Adrenal gland (tissue), 12 donors: ENCODE data around the gene ABCC2. TPM values are rescaled to one million over a fixed set of nuclear protein-coding genes. Genes with fewer than 3 reads are reported as not detected.
"Not testable (repeated sequence)": the region's sequence is repeated elsewhere in the genome, so short reads cannot be mapped to it uniquely, and the experiment has no call there.

ENCODE experiments used
- DNase-seq, 7 donors: peaks; one replicate each; pipeline ENCODE4 v3.0.0-alpha.2; 2019 to 2020
- H3K27ac ChIP-seq, 5 donors: fragments of 200-600 bp; sonication (generic) in 4 of 5; 1 replicate in 3 of 5; 2 replicates in 2 of 5; pipeline versions ENCODE4 v1.5.1 to v1.8.0; 2016 to 2020; ENCODE audit warnings: mild to moderate bottlenecking in 1 of 5
- H3K27me3 ChIP-seq: fragments of 200-600 bp; 2 replicates; pipeline ENCODE4 v1.8.0; 2021
- H3K36me3 ChIP-seq, 2 donors: fragments of 200-600 bp; replicated peaks in 1 of 2; 1 replicate in 1 of 2; 2 replicates in 1 of 2; pipeline versions ENCODE4 v1.5.1 to v1.8.0; 2018 to 2022
- H3K4me1 ChIP-seq, 2 donors: fragments of 200-600 bp; replicated peaks in 1 of 2; 1 replicate in 1 of 2; 2 replicates in 1 of 2; pipeline versions ENCODE4 v1.5.1 to v1.8.0; 2018 to 2021
- H3K4me3 ChIP-seq, 4 donors: fragments of 200-600 bp; sonication (generic) in 3 of 4; one replicate each; pipeline ENCODE4 v1.5.1; 2016 to 2018
- H3K9me3 ChIP-seq, 3 donors: fragments of 200-600 bp; sonication (generic) in 1 of 3; replicated peaks in 1 of 3; 1 replicate in 2 of 3; 2 replicates in 1 of 3; pipeline versions ENCODE4 v1.5.1 to v1.8.0; 2016 to 2021
- CTCF ChIP-seq, 6 experiments: fragments of 450-650 bp in 4 of 6; fragments of 200-600 bp in 2 of 6; sonication (generic) in 1 of 6; IDR thresholded peaks; 1 replicate in 5 of 6; 2 replicates in 1 of 6; pipeline versions ENCODE4 v1.5.1 to v1.8.0; 2016 to 2021; ENCODE audit warnings: antibody characterized with exemption in 6 of 6, mild to moderate bottlenecking in 2 of 6, moderate library complexity in 1 of 6
- POLR2A ChIP-seq, 2 donors: fragments of 450-650 bp; IDR thresholded peaks; one replicate each; pipeline ENCODE4 v1.6.1; 2017; ENCODE audit warnings: antibody characterized with exemption in 2 of 2, mild to moderate bottlenecking in 2 of 2, moderate library complexity in 1 of 2
- WGBS, 4 donors: extraction: QIAGEN DNeasy Blood & Tissue Kit in 2 of 4; methylation state at CpG; one replicate each; pipeline versions ENCODE4 v1.1.5 to v1.1.7; 2013 to 2017; 5-methylcytosine and 5-hydroxymethylcytosine counted together
- intact Hi-C, 2 donors: fragments of 100-400 bp; cut with DNase I; formaldehyde crosslinking; loops; one replicate each; pipeline versions ENCODE4 v1.14.1 to v1.15.0; 2022 to 2023
- polyA plus RNA-seq, 3 donors: library from polyadenylated mRNA; stranded (reverse); fragments of 200-250 nt in 2 of 3; fragments of 350-450 nt in 1 of 3; fragmentation: Illumina TruSeq in 1 of 3; extraction: RNeasy Lipid Tissue Mini Kit (QIAGEN cat#74804) in 1 of 3; gene quantifications; one replicate each; pipeline ENCODE4 v1.2.3, GENCODE V29; 2013 to 2014
- total RNA-seq, 9 donors: library from RNA; depleted of rRNA in 4 of 9; stranded (reverse); fragments of >200 nt in 4 of 9; fragments of 120-200 nt in 1 of 9; fragmentation: NEBNext Ultra II Directional in 1 of 9; extraction: Animal tissue kit (Norgen Biotek cat#: 25700) in 1 of 9; gene quantifications; one replicate each; pipeline versions ENCODE4 v1.1.0 to v1.2.4, GENCODE V29; 2013 to 2023
- donor health status: healthy with polysubstance abuse.
- donor health status: Bipolar disorder and iron deficiency.
- donor health status: DM: yes; HTN: yes; CAD: no.
- donor health status: DM: no; HTN: no; CAD: no.
- donor health status: DM: no; HTN: no; CAD: no.
- donor health status: DM: yes; HTN: yes; CAD: no.

Gene ABCC2
- total and polyA plus RNA-seq, 12 donors: 0.55 to 2.1 (median 0.81) TPM

- no peak for DNase-seq
- Histone ChIP-seq H3K4me3 (no peak overlapping the region), H3K36me3 (peaks cover 0 to 63% of the 10 kb centered on the region in 2 donors), H3K9me3 (no peaks in the 10 kb centered on the region), H3K4me1 (no peaks in the 10 kb centered on the region), H3K27ac (no peak overlapping the region), H3K27me3 (no peaks in the 10 kb centered on the region)
- no peak for TF ChIP-seq POLR2A (IDR thresholded peaks at IDR 0.05)
- TF ChIP-seq CTCF (IDR thresholded peaks at IDR 0.05): no peak
- intact Hi-C loops: no loop called here
- 91 to 96% (median 94%) methylated on average over 4 of the region's 4 CpGs for WGBS, 4 donors
Measured at GRCh38 chr10:99894613-99895012, 112.2 kb downstream of the ABCC2 start.

- H3K4me1 ChIP-seq, H3K27ac ChIP-seq, DNase-seq, H3K27me3 ChIP-seq, H3K4me3 ChIP-seq, intact Hi-C loops, H3K9me3 ChIP-seq: not testable (repeated sequence)
- H3K36me3 ChIP-seq: peaks cover 0 to 66% of the 10 kb centered on the region in 2 donors
- 95 to 97% (median 97%) methylated on average over 9 of the region's 9 CpGs for WGBS, 4 donors
Measured at GRCh38 chr10:99895066-99895465, 112.6 kb downstream of the ABCC2 start.

- TF ChIP-seq CTCF (IDR thresholded peaks at IDR 0.05) (no peak), POLR2A (IDR thresholded peaks at IDR 0.05) (no peak)
- Histone ChIP-seq H3K9me3 (no peaks in the 10 kb centered on the region), H3K4me1 (no peaks in the 10 kb centered on the region), H3K36me3 (peaks cover 0 to 66% of the 10 kb centered on the region in 2 donors), H3K27ac (no peak overlapping the region), H3K27me3 (no peaks in the 10 kb centered on the region), H3K4me3 (no peak overlapping the region)
- intact Hi-C loops: no loop called here
- no peak for DNase-seq
- WGBS, 4 donors: 89 to 98% (median 95%) methylated on average over 9 of the region's 9 CpGs
Measured at GRCh38 chr10:99895867-99896266, 113.4 kb downstream of the ABCC2 start.

Other genes with a start within 250 kb of the ABCC2 start
- not detected for gene NKX2-3, start 249.7 kb upstream of the ABCC2 start, total RNA-seq
- under 1 TPM in 1 of 3 donors, not detected in 2; 0.03 TPM for gene NKX2-3, start 249.7 kb upstream of the ABCC2 start, polyA plus RNA-seq
- gene SLC25A28, start 162.2 kb upstream of the ABCC2 start, total RNA-seq: 10 to 100 TPM in 8 of 9 donors, 1 to 10 TPM in 1; 9.6 to 91.8 (median 49.1) TPM
- 100 to 1,000 TPM; 131 to 299 (median 267) TPM for gene SLC25A28, start 162.2 kb upstream of the ABCC2 start, polyA plus RNA-seq
- gene ENTPD7, start 123.1 kb upstream of the ABCC2 start, total RNA-seq: 10 to 100 TPM in 6 of 9 donors, 1 to 10 TPM in 3; 5.6 to 38.7 (median 11.0) TPM
- 10 to 100 TPM in 1 of 3 donors, 1 to 10 TPM in 2; 1.2 to 16.7 (median 1.4) TPM for gene ENTPD7, start 123.1 kb upstream of the ABCC2 start, polyA plus RNA-seq
- gene COX15, start 50.5 kb upstream of the ABCC2 start, total RNA-seq: 10 to 100 TPM; 49.6 to 89.7 (median 64.8) TPM
- gene COX15, start 50.5 kb upstream of the ABCC2 start, polyA plus RNA-seq: 10 to 100 TPM; 13.4 to 59.4 (median 22.2) TPM
- gene CUTC, start 50.4 kb upstream of the ABCC2 start, total RNA-seq: 10 to 100 TPM; 16.0 to 36.5 (median 19.6) TPM
- gene CUTC, start 50.4 kb upstream of the ABCC2 start, polyA plus RNA-seq: 10 to 100 TPM; 18.9 to 29.9 (median 20.2) TPM
- 10 to 100 TPM in 8 of 9 donors, 1 to 10 TPM in 1; 8.9 to 17.9 (median 12.1) TPM for gene DNMBP, start 227.3 kb downstream of the ABCC2 start, total RNA-seq
- gene DNMBP, start 227.3 kb downstream of the ABCC2 start, polyA plus RNA-seq: 10 to 100 TPM in 1 of 3 donors, 1 to 10 TPM in 2; 5.7 to 13.6 (median 9.5) TPM